ENCODE data around the gene GAL3ST2.
"Not testable (repeated sequence)": the region's sequence is repeated elsewhere in the genome, so short reads cannot be mapped to it uniquely, and the experiment has no call there.

GAL3ST2 gene

GRCh38 chr2:241767464-241768250 lies 9.0 kb upstream of the GAL3ST2 start:
- H3K4me3 ChIP-seq (ENCODE audit: low read depth, low read length) = no peak overlapping the region

GRCh38 chr2:241768251-241768711 lies 8.3 kb upstream of the GAL3ST2 start:
- H3K4me3 ChIP-seq (ENCODE audit: low read depth, low read length) = no peak overlapping the region

GRCh38 chr2:241768850-241769249 lies 7.8 kb upstream of the GAL3ST2 start:
- no peak overlapping the region for H3K4me3 ChIP-seq (ENCODE audit: low read depth, low read length)

- no peak overlapping the region for H3K4me3 ChIP-seq (ENCODE audit: low read depth, low read length)
Observed at GRCh38 chr2:241769819-241770184, 6.8 kb upstream of the GAL3ST2 start.

GRCh38 chr2:241770185-241770935 lies 6.3 kb upstream of the GAL3ST2 start:
- H3K4me3 ChIP-seq (ENCODE audit: low read depth, low read length) = no peak overlapping the region

GRCh38 chr2:241770936-241771285 lies 5.7 kb upstream of the GAL3ST2 start:
- H3K4me3 ChIP-seq (ENCODE audit: low read depth, low read length) = no peak overlapping the region

- no peak overlapping the region for H3K4me3 ChIP-seq (ENCODE audit: low read depth, low read length)
Observed at GRCh38 chr2:241771286-241772062, 5.1 kb upstream of the GAL3ST2 start.

- H3K4me3 ChIP-seq (ENCODE audit: low read depth, low read length) = no peak overlapping the region
Observed at GRCh38 chr2:241772063-241772499, 4.5 kb upstream of the GAL3ST2 start.

- H3K4me3 ChIP-seq (ENCODE audit: low read depth, low read length) = no peak overlapping the region
Observed at GRCh38 chr2:241773511-241774418, 2.9 kb upstream of the GAL3ST2 start.

GRCh38 chr2:241774419-241775222 lies 2.0 kb upstream of the GAL3ST2 start:
- no peak overlapping the region for H3K4me3 ChIP-seq (ENCODE audit: low read depth, low read length)

- H3K4me3 ChIP-seq (ENCODE audit: low read depth, low read length) = no peak overlapping the region
Observed at GRCh38 chr2:241775223-241776177, 1.1 kb upstream of the GAL3ST2 start.

GRCh38 chr2:241777170-241777685 lies 606 bp downstream of the GAL3ST2 start:
- no peak overlapping the region for H3K4me3 ChIP-seq (ENCODE audit: low read depth, low read length)

- H3K4me3 ChIP-seq (ENCODE audit: low read depth, low read length) = no peak overlapping the region
Observed at GRCh38 chr2:241777686-241778627, 1.3 kb downstream of the GAL3ST2 start.

GRCh38 chr2:241780939-241781569 lies 4.4 kb downstream of the GAL3ST2 start:
- no peak overlapping the region for H3K4me3 ChIP-seq (ENCODE audit: low read depth, low read length)

- H3K4me3 ChIP-seq (ENCODE audit: low read depth, low read length) = not testable (repeated sequence)
Observed at GRCh38 chr2:241782053-241782452, 5.4 kb downstream of the GAL3ST2 start.

- H3K4me3 ChIP-seq (ENCODE audit: low read depth, low read length) = no peak overlapping the region
Observed at GRCh38 chr2:241788135-241788534, 11.5 kb downstream of the GAL3ST2 start.

- no peak overlapping the region for H3K4me3 ChIP-seq (ENCODE audit: low read depth, low read length)
Observed at GRCh38 chr2:241788572-241788971, 11.9 kb downstream of the GAL3ST2 start.

Data from iPS-11a (cell line).